Endothelial cell (in vitro differentiated cells): ENCODE results near the gene TMBIM1. TPM values are rescaled to one million over a fixed set of nuclear protein-coding genes. Genes with fewer than 3 reads are reported as not detected.
"Not testable (repeated sequence)": the region's sequence is repeated elsewhere in the genome, so short reads cannot be mapped to it uniquely, and the experiment has no call there.

Source experiments
- DNase-seq: peaks from one replicate; pipeline ENCODE4 v3.0.0; 2021; ENCODE audit warnings: low spot score
- H3K27ac Mint-ChIP-seq: one replicate; pipeline ENCODE4 v1.8.0; 2021; ENCODE audit warnings: mixed read lengths, inconsistent platforms; ENCODE audit not compliant: unreplicated experiment
- H3K27me3 Mint-ChIP-seq: one replicate; pipeline ENCODE4 v1.8.0; 2021; ENCODE audit warnings: mild to moderate bottlenecking, moderate library complexity, mixed read lengths, inconsistent platforms; ENCODE audit not compliant: unreplicated experiment
- H3K36me3 Mint-ChIP-seq: one replicate; pipeline ENCODE4 v1.8.0; 2021; ENCODE audit warnings: mild to moderate bottlenecking, low read depth, mixed read lengths, inconsistent platforms; ENCODE audit not compliant: unreplicated experiment
- H3K4me1 Mint-ChIP-seq: one replicate; pipeline ENCODE4 v1.8.0; 2021; ENCODE audit warnings: mild to moderate bottlenecking, mixed read lengths, inconsistent platforms; ENCODE audit not compliant: unreplicated experiment
- H3K4me3 Mint-ChIP-seq: one replicate; pipeline ENCODE4 v1.8.0; 2021; ENCODE audit warnings: mild to moderate bottlenecking, mixed read lengths, inconsistent platforms; ENCODE audit not compliant: unreplicated experiment
- H3K9me3 Mint-ChIP-seq: one replicate; pipeline ENCODE4 v1.8.0; 2021; ENCODE audit warnings: mixed read lengths, inconsistent platforms; ENCODE audit not compliant: unreplicated experiment
- CTCF ChIP-seq: fragments of 200-600 bp; sonication (generic); IDR thresholded peaks from one replicate; pipeline ENCODE4 v1.5.0; 2021; ENCODE audit warnings: antibody characterized with exemption; ENCODE audit not compliant: unreplicated experiment
- total RNA-seq: library from RNA; stranded (reverse); fragmentation: NEBNext Ultra II Directional; extraction: Animal tissue kit (Norgen Biotek cat#: 25700); gene quantifications from one replicate; pipeline ENCODE4 v1.2.1, GENCODE V29; 2021; ENCODE audit not compliant: unreplicated experiment

The TMBIM1 gene
- total RNA-seq, 1 donor from 2014 or later = 78.5 TPM

- no peak for TF ChIP-seq CTCF
Observed at GRCh38 chr2:218319813-218320365, 27.6 kb upstream of the TMBIM1 start.

GRCh38 chr2:218318241-218318640, 25.9 kb upstream of the TMBIM1 start:
- Mint-ChIP-seq H3K4me1 (peaks cover 26% of the 10 kb centered on the region), H3K27me3 (peaks cover 15% of the 10 kb centered on the region), H3K27ac (no peak overlapping the region), H3K9me3 (no peaks in the 10 kb centered on the region), H3K36me3 (no peaks in the 10 kb centered on the region), H3K4me3 (no peak overlapping the region)
- TF ChIP-seq CTCF = no peak
- DNase-seq = no peak

More at GRCh38 chr2:218319813-218320365, 27.6 kb upstream of the TMBIM1 start:
- Mint-ChIP-seq H3K27ac (no peak overlapping the region), H3K9me3 (no peaks in the 10 kb centered on the region), H3K36me3 (no peaks in the 10 kb centered on the region), H3K4me3 (no peak overlapping the region), H3K27me3 (peaks cover 21% of the 10 kb centered on the region), H3K4me1 (peaks cover 38% of the 10 kb centered on the region)
- no peak for DNase-seq

GRCh38 chr2:218317835-218318234, 25.5 kb upstream of the TMBIM1 start:
- Mint-ChIP-seq H3K27ac (no peak overlapping the region), H3K9me3 (no peaks in the 10 kb centered on the region), H3K4me1 (peaks cover 26% of the 10 kb centered on the region), H3K4me3 (no peak overlapping the region), H3K36me3 (no peaks in the 10 kb centered on the region), H3K27me3 (peaks cover 15% of the 10 kb centered on the region)
- TF ChIP-seq CTCF = no peak
- DNase-seq = no peak

- Mint-ChIP-seq H3K36me3 (no peaks in the 10 kb centered on the region), H3K4me1 (peaks cover 21% of the 10 kb centered on the region), H3K27ac (no peak overlapping the region), H3K4me3 (no peak overlapping the region), H3K9me3 (no peaks in the 10 kb centered on the region), H3K27me3 (peaks cover 12% of the 10 kb centered on the region)
- no peak for DNase-seq
- no peak for TF ChIP-seq CTCF
Observed at GRCh38 chr2:218317303-218317630, 25.0 kb upstream of the TMBIM1 start.

- H3K9me3 Mint-ChIP-seq = no peaks in the 10 kb centered on the region
- no peak overlapping the region for H3K27ac Mint-ChIP-seq
- no peak for DNase-seq
- peaks cover 7% of the 10 kb centered on the region for H3K27me3 Mint-ChIP-seq
- H3K4me1 Mint-ChIP-seq = peaks cover 14% of the 10 kb centered on the region
- no peaks in the 10 kb centered on the region for H3K36me3 Mint-ChIP-seq
- TF ChIP-seq CTCF = no peak
- H3K4me3 Mint-ChIP-seq = no peak overlapping the region
Observed at GRCh38 chr2:218315397-218315796, 23.1 kb upstream of the TMBIM1 start.

GRCh38 chr2:218314764-218315163, 22.5 kb upstream of the TMBIM1 start:
- DNase-seq, H3K36me3 Mint-ChIP-seq, H3K27ac Mint-ChIP-seq, H3K9me3 Mint-ChIP-seq, H3K27me3 Mint-ChIP-seq, H3K4me3 Mint-ChIP-seq: not testable (repeated sequence)
- peaks cover 14% of the 10 kb centered on the region for H3K4me1 Mint-ChIP-seq
